ENCODE measurements around the gene DNER.

DNA sequence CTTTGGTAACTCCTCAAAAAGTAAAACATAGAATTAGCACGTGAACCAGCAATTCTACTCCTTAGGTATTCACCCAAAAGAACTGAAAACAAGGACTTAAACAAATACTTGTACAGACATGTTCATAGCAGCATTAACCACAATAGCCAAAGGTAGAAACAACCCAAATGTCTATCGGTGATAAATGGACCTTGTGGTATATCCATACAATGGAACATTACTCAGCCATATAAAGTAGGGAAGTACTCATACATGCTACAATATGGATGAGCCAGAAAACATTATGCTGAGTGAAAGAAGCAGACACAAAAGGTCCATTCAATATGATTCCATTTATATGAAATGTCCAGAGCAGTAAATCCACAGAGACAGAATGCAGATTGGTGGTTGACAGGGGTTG lies 182.8 kb downstream of the DNER start:
- TF ChIP-seq GABPA (IDR thresholded peaks at IDR 0.05 in 1 of 2, conservative IDR thresholded peaks at IDR 0.05 in 1 of 2), result no peak
- TF ChIP-seq, protein P1, sequence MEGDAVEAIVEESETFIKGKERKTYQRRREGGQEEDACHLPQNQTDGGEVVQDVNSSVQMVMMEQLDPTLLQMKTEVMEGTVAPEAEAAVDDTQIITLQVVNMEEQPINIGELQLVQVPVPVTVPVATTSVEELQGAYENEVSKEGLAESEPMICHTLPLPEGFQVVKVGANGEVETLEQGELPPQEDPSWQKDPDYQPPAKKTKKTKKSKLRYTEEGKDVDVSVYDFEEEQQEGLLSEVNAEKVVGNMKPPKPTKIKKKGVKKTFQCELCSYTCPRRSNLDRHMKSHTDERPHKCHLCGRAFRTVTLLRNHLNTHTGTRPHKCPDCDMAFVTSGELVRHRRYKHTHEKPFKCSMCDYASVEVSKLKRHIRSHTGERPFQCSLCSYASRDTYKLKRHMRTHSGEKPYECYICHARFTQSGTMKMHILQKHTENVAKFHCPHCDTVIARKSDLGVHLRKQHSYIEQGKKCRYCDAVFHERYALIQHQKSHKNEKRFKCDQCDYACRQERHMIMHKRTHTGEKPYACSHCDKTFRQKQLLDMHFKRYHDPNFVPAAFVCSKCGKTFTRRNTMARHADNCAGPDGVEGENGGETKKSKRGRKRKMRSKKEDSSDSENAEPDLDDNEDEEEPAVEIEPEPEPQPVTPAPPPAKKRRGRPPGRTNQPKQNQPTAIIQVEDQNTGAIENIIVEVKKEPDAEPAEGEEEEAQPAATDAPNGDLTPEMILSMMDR (IDR thresholded peaks at IDR 0.05; ENCODE audit: low read depth, low read length, missing input control), result no peak
- TF ChIP-seq, protein P2, sequence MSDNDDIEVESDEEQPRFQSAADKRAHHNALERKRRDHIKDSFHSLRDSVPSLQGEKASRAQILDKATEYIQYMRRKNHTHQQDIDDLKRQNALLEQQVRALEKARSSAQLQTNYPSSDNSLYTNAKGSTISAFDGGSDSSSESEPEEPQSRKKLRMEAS (IDR thresholded peaks at IDR 0.05), result no peak
- no peak for TF ChIP-seq FOXA2 (IDR thresholded peaks at IDR 0.05)
- TF ChIP-seq YY1 (IDR thresholded peaks at IDR 0.05), result no peak
- no peak for TF ChIP-seq TAF1 (conservative IDR thresholded peaks at IDR 0.05)
- no peak for TF ChIP-seq EGR1 (IDR thresholded peaks at IDR 0.05; ENCODE audit: low read depth in 2 of 2)
- TF ChIP-seq, protein P3, sequence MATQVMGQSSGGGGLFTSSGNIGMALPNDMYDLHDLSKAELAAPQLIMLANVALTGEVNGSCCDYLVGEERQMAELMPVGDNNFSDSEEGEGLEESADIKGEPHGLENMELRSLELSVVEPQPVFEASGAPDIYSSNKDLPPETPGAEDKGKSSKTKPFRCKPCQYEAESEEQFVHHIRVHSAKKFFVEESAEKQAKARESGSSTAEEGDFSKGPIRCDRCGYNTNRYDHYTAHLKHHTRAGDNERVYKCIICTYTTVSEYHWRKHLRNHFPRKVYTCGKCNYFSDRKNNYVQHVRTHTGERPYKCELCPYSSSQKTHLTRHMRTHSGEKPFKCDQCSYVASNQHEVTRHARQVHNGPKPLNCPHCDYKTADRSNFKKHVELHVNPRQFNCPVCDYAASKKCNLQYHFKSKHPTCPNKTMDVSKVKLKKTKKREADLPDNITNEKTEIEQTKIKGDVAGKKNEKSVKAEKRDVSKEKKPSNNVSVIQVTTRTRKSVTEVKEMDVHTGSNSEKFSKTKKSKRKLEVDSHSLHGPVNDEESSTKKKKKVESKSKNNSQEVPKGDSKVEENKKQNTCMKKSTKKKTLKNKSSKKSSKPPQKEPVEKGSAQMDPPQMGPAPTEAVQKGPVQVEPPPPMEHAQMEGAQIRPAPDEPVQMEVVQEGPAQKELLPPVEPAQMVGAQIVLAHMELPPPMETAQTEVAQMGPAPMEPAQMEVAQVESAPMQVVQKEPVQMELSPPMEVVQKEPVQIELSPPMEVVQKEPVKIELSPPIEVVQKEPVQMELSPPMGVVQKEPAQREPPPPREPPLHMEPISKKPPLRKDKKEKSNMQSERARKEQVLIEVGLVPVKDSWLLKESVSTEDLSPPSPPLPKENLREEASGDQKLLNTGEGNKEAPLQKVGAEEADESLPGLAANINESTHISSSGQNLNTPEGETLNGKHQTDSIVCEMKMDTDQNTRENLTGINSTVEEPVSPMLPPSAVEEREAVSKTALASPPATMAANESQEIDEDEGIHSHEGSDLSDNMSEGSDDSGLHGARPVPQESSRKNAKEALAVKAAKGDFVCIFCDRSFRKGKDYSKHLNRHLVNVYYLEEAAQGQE (IDR thresholded peaks at IDR 0.05), result no peak
